HepG2 (cell line): ENCODE results near the gene SUPV3L1. TPM values are rescaled to one million over a fixed set of nuclear protein-coding genes. Genes with fewer than 3 reads are reported as not detected.

ENCODE experiments used
- FOSL2 ChIP-seq: sonication (generic); formaldehyde crosslinking; IDR thresholded peaks from 2 replicates; pipeline ENCODE4 v1.4.0; 2020; ENCODE audit warnings: missing genetic modification reagents
- FOXK1 ChIP-seq: sonication (generic); formaldehyde crosslinking; IDR thresholded peaks from 2 replicates; pipeline ENCODE4 v1.4.0; 2020; ENCODE audit warnings: low read depth, missing genetic modification reagents, borderline replicate concordance
- MXI1 ChIP-seq: IDR thresholded peaks from 3 replicates; pipeline ENCODE4 v1.6.1; 2012; ENCODE audit warnings: low read depth, low read length, inconsistent platforms, borderline replicate concordance
- PHF21A ChIP-seq: sonication (generic); formaldehyde crosslinking; IDR thresholded peaks from 2 replicates; pipeline ENCODE4 v1.5.0; 2020; ENCODE audit warnings: mild to moderate bottlenecking, missing genetic modification reagents
- PITX1 ChIP-seq: sonication (generic); formaldehyde crosslinking; IDR thresholded peaks from 2 replicates; pipeline ENCODE4 v1.5.1; 2020; ENCODE audit warnings: mild to moderate bottlenecking, missing genetic modification reagents
- POLR2G ChIP-seq: fragments of 200-400 bp; formaldehyde crosslinking; IDR thresholded peaks from 2 replicates; pipeline ENCODE4 v1.6.1; 2018; ENCODE audit warnings: mild to moderate bottlenecking, low read depth, low read length, moderate library complexity
- SNAPC2 ChIP-seq: sonication (generic); formaldehyde crosslinking; IDR thresholded peaks from 2 replicates; pipeline ENCODE4 v1.8.1; 2022; ENCODE audit warnings: mild to moderate bottlenecking, missing genetic modification reagents
- TRIM24 ChIP-seq: sonication (generic); formaldehyde crosslinking; IDR thresholded peaks from 2 replicates; pipeline ENCODE4 v1.8.0; 2022; ENCODE audit warnings: mild to moderate bottlenecking, missing genetic modification reagents
- ZNF263 ChIP-seq: sonication (generic); formaldehyde crosslinking; IDR thresholded peaks from 2 replicates; pipeline ENCODE4 v1.4.0; 2020; ENCODE audit warnings: missing genetic modification reagents
- ZNF329 ChIP-seq: sonication (generic); formaldehyde crosslinking; IDR thresholded peaks from 2 replicates; pipeline ENCODE4 v1.9.0; 2021; ENCODE audit warnings: low read depth, mild to moderate bottlenecking, missing genetic modification reagents
- ZNF430 ChIP-seq: sonication (generic); formaldehyde crosslinking; IDR thresholded peaks from 2 replicates; pipeline ENCODE4 v1.9.0; 2021; ENCODE audit warnings: mild to moderate bottlenecking, missing genetic modification reagents
- ZNF501 ChIP-seq: sonication (generic); formaldehyde crosslinking; IDR thresholded peaks from 2 replicates; pipeline ENCODE4 v1.5.1; 2020; ENCODE audit warnings: mild to moderate bottlenecking, moderate library complexity, missing genetic modification reagents
- ZNF614 ChIP-seq: IDR thresholded peaks from 2 replicates; pipeline ENCODE4 v1.6.1; 2018; ENCODE audit warnings: missing biosample characterization, missing genetic modification reagents, inconsistent platforms, borderline replicate concordance
- ZNF781 ChIP-seq: sonication (generic); formaldehyde crosslinking; IDR thresholded peaks from 2 replicates; pipeline ENCODE4 v1.5.1; 2020; ENCODE audit warnings: borderline replicate concordance, mild to moderate bottlenecking, missing genetic modification reagents; ENCODE audit errors: not compliant biosample characterization
- ZSCAN29 ChIP-seq: sonication (generic); formaldehyde crosslinking; conservative IDR thresholded peaks from 2 replicates; pipeline ENCODE4 v1.4.0; 2020; ENCODE audit warnings: mild to moderate bottlenecking, missing genetic modification reagents
- polyA plus RNA-seq, 8 experiments: library from polyadenylated mRNA; depleted of rRNA in 3 of 8; stranded (reverse) in 7 of 8; unstranded in 1 of 8; fragments of >200 nt; fragmentation: Illumina TruSeq in 4 of 8; extraction: Trizol in 4 of 8; gene quantifications; 2 replicates each; pipeline versions ENCODE4 v1.2.1 to v1.2.3, GENCODE V29; 2011 to 2016; ENCODE audit warnings: low read depth in 4 of 8, missing spikeins in 1 of 8, mixed read lengths in 1 of 8; ENCODE audit not compliant: insufficient read depth in 1 of 8
- total RNA-seq, 5 experiments: library from RNA; depleted of rRNA; stranded (reverse); fragments of >200 nt; fragmentation: Illumina TruSeq; extraction: Trizol; gene quantifications; 2 replicates each; pipeline ENCODE4 v1.2.3, GENCODE V29; 2016; ENCODE audit warnings: low read depth in 1 of 5
- TF ChIP-seq, protein P1 (sequence below): sonication (generic); formaldehyde crosslinking; IDR thresholded peaks from 2 replicates; pipeline ENCODE4 v1.4.0; 2020; ENCODE audit warnings: missing genetic modification reagents, borderline replicate concordance
- TF ChIP-seq, protein P2 (sequence below): sonication (generic); formaldehyde crosslinking; IDR thresholded peaks from 2 replicates; pipeline ENCODE4 v1.4.0; 2020; ENCODE audit warnings: mild to moderate bottlenecking, low read depth, missing genetic modification reagents
- TF ChIP-seq, protein P3 (sequence below): IDR thresholded peaks from 2 replicates; pipeline ENCODE4 v1.6.1; 2016; ENCODE audit warnings: missing compliant biosample characterization, missing genetic modification reagents, borderline replicate concordance
- TF ChIP-seq, protein P4 (sequence below): sonication (generic); formaldehyde crosslinking; conservative IDR thresholded peaks from 2 replicates; pipeline ENCODE4 v1.4.0; 2020; ENCODE audit warnings: missing genetic modification reagents

Gene SUPV3L1
- total and polyA plus RNA-seq, 2 of the 13 experiments (the other 11 are each of a cell fraction or from before 2014, with no cell fraction given), result 28.8 to 45.7 TPM

DNA sequence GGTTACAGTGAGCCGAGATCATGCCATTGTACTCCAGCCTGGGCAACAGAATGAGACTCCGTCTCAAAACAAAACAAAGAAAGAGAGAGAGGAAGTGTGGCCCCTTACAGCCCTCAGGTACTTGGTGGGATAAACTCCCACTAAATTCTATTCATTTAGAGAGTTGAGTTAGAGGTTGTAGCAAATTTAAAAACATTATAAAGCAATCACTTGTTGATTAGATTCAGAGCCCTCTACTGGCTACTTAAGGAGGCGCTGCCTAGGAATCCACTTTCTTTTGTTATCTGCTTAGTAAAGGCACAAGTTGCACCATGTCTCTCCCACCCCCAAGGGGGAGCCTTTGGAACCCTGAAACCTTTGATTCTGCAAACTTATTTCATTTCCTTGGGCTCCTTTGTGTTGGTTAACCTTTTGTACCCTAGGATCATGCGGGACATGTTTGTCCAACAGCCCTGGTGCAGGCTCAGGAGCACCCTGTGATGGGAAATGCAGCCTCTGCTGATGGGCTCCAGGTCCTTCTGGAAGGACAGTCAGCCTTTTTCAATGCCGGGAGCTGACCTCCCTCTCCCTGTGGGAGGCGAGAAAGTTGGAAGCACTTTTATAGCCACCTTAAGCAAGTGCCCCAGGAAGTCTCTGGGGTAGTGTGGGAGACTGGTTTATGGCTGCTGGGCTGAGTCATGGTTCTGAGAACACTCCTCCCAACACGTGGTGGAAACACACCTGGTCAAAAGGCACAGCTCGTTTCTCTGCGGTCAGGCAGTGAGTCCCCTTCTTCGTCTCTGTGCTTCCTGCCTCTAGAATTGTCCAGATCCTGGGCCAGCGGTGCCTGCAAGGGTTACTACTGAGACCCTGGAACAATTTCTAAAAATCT lies 42.4 kb downstream of the SUPV3L1 start (continued):
- TF ChIP-seq, protein P1, sequence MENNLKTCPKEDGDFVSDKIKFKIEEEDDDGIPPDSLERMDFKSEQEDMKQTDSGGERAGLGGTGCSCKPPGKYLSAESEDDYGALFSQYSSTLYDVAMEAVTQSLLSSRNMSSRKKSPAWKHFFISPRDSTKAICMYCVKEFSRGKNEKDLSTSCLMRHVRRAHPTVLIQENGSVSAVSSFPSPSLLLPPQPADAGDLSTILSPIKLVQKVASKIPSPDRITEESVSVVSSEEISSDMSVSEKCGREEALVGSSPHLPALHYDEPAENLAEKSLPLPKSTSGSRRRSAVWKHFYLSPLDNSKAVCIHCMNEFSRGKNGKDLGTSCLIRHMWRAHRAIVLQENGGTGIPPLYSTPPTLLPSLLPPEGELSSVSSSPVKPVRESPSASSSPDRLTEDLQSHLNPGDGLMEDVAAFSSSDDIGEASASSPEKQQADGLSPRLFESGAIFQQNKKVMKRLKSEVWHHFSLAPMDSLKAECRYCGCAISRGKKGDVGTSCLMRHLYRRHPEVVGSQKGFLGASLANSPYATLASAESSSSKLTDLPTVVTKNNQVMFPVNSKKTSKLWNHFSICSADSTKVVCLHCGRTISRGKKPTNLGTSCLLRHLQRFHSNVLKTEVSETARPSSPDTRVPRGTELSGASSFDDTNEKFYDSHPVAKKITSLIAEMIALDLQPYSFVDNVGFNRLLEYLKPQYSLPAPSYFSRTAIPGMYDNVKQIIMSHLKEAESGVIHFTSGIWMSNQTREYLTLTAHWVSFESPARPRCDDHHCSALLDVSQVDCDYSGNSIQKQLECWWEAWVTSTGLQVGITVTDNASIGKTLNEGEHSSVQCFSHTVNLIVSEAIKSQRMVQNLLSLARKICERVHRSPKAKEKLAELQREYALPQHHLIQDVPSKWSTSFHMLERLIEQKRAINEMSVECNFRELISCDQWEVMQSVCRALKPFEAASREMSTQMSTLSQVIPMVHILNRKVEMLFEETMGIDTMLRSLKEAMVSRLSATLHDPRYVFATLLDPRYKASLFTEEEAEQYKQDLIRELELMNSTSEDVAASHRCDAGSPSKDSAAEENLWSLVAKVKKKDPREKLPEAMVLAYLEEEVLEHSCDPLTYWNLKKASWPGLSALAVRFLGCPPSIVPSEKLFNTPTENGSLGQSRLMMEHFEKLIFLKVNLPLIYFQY (CRISPR knock-in tag), result no peak
- TF ChIP-seq TRIM24 (CRISPR knock-in tag) (no peak), ZNF430 (CRISPR knock-in tag) (0 out of 2 replicates have a peak, but pooled peaks have one; percentile 15), ZNF263 (CRISPR knock-in tag) (peak; percentile 80), MXI1 (peak; percentile 88; the same call in 2 of the 3 replicates), PHF21A (CRISPR knock-in tag) (peak; percentile 46; the same call in 1 of the 2 replicates), ZNF614 (peak; percentile 17; the same call in 1 of the 2 replicates), SNAPC2 (CRISPR knock-in tag) (0 out of 2 replicates have a peak, but pooled peaks have one; percentile 27), PITX1 (CRISPR knock-in tag) (peak; percentile 40; the same call in 1 of the 2 replicates), ZSCAN29 (CRISPR knock-in tag) (no peak), ZNF501 (CRISPR knock-in tag) (no peak), ZNF329 (no peak), FOXK1 (CRISPR knock-in tag) (peak; percentile 29; the same call in 1 of the 2 replicates), ZNF781 (CRISPR knock-in tag) (peak; percentile 39), POLR2G (0 out of 2 replicates have a peak, but pooled peaks have one; percentile 50), FOSL2 (CRISPR knock-in tag) (peak; percentile 85)
- TF ChIP-seq, protein P2, sequence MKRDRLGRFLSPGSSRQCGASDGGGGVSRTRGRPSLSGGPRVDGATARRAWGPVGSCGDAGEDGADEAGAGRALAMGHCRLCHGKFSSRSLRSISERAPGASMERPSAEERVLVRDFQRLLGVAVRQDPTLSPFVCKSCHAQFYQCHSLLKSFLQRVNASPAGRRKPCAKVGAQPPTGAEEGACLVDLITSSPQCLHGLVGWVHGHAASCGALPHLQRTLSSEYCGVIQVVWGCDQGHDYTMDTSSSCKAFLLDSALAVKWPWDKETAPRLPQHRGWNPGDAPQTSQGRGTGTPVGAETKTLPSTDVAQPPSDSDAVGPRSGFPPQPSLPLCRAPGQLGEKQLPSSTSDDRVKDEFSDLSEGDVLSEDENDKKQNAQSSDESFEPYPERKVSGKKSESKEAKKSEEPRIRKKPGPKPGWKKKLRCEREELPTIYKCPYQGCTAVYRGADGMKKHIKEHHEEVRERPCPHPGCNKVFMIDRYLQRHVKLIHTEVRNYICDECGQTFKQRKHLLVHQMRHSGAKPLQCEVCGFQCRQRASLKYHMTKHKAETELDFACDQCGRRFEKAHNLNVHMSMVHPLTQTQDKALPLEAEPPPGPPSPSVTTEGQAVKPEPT (CRISPR knock-in tag), result peak; percentile 54; the same call in 1 of the 2 replicates
- TF ChIP-seq, protein P3, sequence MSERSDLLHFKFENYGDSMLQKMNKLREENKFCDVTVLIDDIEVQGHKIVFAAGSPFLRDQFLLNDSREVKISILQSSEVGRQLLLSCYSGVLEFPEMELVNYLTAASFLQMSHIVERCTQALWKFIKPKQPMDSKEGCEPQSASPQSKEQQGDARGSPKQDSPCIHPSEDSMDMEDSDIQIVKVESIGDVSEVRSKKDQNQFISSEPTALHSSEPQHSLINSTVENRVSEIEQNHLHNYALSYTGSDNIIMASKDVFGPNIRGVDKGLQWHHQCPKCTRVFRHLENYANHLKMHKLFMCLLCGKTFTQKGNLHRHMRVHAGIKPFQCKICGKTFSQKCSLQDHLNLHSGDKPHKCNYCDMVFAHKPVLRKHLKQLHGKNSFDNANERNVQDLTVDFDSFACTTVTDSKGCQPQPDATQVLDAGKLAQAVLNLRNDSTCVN (CRISPR knock-in tag), result peak; percentile 38; the same call in 1 of the 2 replicates
- TF ChIP-seq, protein P4, sequence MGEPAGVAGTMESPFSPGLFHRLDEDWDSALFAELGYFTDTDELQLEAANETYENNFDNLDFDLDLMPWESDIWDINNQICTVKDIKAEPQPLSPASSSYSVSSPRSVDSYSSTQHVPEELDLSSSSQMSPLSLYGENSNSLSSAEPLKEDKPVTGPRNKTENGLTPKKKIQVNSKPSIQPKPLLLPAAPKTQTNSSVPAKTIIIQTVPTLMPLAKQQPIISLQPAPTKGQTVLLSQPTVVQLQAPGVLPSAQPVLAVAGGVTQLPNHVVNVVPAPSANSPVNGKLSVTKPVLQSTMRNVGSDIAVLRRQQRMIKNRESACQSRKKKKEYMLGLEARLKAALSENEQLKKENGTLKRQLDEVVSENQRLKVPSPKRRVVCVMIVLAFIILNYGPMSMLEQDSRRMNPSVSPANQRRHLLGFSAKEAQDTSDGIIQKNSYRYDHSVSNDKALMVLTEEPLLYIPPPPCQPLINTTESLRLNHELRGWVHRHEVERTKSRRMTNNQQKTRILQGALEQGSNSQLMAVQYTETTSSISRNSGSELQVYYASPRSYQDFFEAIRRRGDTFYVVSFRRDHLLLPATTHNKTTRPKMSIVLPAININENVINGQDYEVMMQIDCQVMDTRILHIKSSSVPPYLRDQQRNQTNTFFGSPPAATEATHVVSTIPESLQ (CRISPR knock-in tag), result no peak
